ENCODE measurements around the gene S1PR3. TPM values are rescaled to one million over a fixed set of nuclear protein-coding genes. Genes with fewer than 3 reads are reported as not detected.

S1PR3 gene
- total and polyA plus RNA-seq, 4 donors = 1.4 to 4.5 (median 2.9) TPM

DNA sequence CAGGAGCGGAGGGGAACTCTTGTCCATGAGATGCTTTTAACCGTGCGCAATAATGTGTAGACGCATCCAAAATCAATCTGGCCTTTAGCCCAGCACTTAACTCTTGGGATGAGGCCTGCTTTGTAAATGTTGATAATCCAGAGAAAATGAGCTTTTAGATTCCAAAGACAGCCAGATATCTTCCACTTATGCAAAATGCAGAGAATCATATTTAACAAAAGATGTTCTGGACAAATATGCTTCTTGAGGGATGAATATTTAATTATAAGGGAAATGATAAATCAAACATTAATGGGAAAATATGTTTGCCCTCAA is 5.6 kb downstream of the S1PR3 start:
- no peak overlapping the region for H3K9ac ChIP-seq (ENCODE audit: low read depth in 1 of 2, low read length in 2 of 2)
- no peak for TF ChIP-seq SP1 (IDR thresholded peaks at IDR 0.05)
- TF ChIP-seq HNF4A (conservative IDR thresholded peaks at IDR 0.05) = no peak
- no peak for TF ChIP-seq RXRA (IDR thresholded peaks at IDR 0.05)
- no peak for TF ChIP-seq YY1 (IDR thresholded peaks at IDR 0.05)
- no peak for TF ChIP-seq HNF4G (IDR thresholded peaks at IDR 0.05)
- TF ChIP-seq, protein P1, sequence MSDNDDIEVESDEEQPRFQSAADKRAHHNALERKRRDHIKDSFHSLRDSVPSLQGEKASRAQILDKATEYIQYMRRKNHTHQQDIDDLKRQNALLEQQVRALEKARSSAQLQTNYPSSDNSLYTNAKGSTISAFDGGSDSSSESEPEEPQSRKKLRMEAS (IDR thresholded peaks at IDR 0.05) = no peak
- TF ChIP-seq, protein P2, sequence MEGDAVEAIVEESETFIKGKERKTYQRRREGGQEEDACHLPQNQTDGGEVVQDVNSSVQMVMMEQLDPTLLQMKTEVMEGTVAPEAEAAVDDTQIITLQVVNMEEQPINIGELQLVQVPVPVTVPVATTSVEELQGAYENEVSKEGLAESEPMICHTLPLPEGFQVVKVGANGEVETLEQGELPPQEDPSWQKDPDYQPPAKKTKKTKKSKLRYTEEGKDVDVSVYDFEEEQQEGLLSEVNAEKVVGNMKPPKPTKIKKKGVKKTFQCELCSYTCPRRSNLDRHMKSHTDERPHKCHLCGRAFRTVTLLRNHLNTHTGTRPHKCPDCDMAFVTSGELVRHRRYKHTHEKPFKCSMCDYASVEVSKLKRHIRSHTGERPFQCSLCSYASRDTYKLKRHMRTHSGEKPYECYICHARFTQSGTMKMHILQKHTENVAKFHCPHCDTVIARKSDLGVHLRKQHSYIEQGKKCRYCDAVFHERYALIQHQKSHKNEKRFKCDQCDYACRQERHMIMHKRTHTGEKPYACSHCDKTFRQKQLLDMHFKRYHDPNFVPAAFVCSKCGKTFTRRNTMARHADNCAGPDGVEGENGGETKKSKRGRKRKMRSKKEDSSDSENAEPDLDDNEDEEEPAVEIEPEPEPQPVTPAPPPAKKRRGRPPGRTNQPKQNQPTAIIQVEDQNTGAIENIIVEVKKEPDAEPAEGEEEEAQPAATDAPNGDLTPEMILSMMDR (IDR thresholded peaks at IDR 0.05; ENCODE audit: low read depth, low read length, missing input control) = no peak
- TF ChIP-seq EGR1 (IDR thresholded peaks at IDR 0.05; ENCODE audit: low read depth in 2 of 2) = no peak
- no peak for TF ChIP-seq TAF1 (conservative IDR thresholded peaks at IDR 0.05)
- TF ChIP-seq, protein P3, sequence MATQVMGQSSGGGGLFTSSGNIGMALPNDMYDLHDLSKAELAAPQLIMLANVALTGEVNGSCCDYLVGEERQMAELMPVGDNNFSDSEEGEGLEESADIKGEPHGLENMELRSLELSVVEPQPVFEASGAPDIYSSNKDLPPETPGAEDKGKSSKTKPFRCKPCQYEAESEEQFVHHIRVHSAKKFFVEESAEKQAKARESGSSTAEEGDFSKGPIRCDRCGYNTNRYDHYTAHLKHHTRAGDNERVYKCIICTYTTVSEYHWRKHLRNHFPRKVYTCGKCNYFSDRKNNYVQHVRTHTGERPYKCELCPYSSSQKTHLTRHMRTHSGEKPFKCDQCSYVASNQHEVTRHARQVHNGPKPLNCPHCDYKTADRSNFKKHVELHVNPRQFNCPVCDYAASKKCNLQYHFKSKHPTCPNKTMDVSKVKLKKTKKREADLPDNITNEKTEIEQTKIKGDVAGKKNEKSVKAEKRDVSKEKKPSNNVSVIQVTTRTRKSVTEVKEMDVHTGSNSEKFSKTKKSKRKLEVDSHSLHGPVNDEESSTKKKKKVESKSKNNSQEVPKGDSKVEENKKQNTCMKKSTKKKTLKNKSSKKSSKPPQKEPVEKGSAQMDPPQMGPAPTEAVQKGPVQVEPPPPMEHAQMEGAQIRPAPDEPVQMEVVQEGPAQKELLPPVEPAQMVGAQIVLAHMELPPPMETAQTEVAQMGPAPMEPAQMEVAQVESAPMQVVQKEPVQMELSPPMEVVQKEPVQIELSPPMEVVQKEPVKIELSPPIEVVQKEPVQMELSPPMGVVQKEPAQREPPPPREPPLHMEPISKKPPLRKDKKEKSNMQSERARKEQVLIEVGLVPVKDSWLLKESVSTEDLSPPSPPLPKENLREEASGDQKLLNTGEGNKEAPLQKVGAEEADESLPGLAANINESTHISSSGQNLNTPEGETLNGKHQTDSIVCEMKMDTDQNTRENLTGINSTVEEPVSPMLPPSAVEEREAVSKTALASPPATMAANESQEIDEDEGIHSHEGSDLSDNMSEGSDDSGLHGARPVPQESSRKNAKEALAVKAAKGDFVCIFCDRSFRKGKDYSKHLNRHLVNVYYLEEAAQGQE (IDR thresholded peaks at IDR 0.05) = no peak
- no peak for TF ChIP-seq FOXA2 (IDR thresholded peaks at IDR 0.05)
- TF ChIP-seq FOXA1 (IDR thresholded peaks at IDR 0.05) = no peak
- TF ChIP-seq, protein P4, sequence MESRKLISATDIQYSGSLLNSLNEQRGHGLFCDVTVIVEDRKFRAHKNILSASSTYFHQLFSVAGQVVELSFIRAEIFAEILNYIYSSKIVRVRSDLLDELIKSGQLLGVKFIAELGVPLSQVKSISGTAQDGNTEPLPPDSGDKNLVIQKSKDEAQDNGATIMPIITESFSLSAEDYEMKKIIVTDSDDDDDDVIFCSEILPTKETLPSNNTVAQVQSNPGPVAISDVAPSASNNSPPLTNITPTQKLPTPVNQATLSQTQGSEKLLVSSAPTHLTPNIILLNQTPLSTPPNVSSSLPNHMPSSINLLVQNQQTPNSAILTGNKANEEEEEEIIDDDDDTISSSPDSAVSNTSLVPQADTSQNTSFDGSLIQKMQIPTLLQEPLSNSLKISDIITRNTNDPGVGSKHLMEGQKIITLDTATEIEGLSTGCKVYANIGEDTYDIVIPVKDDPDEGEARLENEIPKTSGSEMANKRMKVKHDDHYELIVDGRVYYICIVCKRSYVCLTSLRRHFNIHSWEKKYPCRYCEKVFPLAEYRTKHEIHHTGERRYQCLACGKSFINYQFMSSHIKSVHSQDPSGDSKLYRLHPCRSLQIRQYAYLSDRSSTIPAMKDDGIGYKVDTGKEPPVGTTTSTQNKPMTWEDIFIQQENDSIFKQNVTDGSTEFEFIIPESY (IDR thresholded peaks at IDR 0.05) = no peak
- TF ChIP-seq NR2F2 (IDR thresholded peaks at IDR 0.05) = no peak
- peaks cover 0 to 34% (median 22%) of the 10 kb centered on the region in 4 donors for H3K4me1 ChIP-seq (ENCODE audit: control insufficient read depth in 4 of 4, insufficient read depth in 4 of 4, low read length in 3 of 4)
- peaks cover 0 to 3% (median 2%) of the 10 kb centered on the region in 4 donors for H3K27me3 ChIP-seq (ENCODE audit: control insufficient read depth in 4 of 4, insufficient read depth in 4 of 4, low read length in 3 of 4)
- no peaks in the 10 kb centered on the region for H3K36me3 ChIP-seq (ENCODE audit: control insufficient read depth in 4 of 4, insufficient read depth in 3 of 4, low read depth in 1 of 4, low read length in 3 of 4)
- no peak overlapping the region for H3K27ac ChIP-seq (ENCODE audit: low read depth in 1 of 2, low read length in 2 of 2)
- no peaks in the 10 kb centered on the region for H3K9me3 ChIP-seq (ENCODE audit: control insufficient read depth in 4 of 4, low read length in 3 of 4)
- no peak for DNase-seq (ENCODE audit: low spot score)
- 41% methylated on average over 4 of the region's 4 CpGs for WGBS
- H3K4me3 ChIP-seq (ENCODE audit: low read depth in 1 of 3, low read length in 3 of 3) = no peak overlapping the region

DNA sequence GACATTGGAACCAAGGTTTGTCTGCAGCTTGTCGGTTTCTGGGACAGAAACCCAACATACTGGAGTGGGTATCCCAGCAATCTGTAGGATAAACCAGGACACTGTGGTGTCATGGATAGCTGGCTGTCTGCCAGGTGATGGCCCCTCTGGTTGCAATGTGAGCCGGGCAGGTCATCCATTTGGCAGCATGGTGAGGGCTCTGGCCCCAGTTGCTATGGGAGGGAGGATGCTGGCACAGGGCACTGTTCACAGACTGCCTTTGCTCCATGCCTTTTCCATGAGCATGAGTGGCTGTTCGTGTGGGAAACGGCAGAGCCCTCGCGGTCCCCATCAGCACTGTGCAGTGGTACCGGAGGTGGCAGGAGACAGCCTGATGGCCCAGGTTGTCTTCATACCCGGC is 6.4 kb downstream of the S1PR3 start:
- TF ChIP-seq, protein P4 (IDR thresholded peaks at IDR 0.05) = no peak
- no peak for TF ChIP-seq GABPA (IDR thresholded peaks at IDR 0.05 in 1 of 2, conservative IDR thresholded peaks at IDR 0.05 in 1 of 2)
- TF ChIP-seq RAD21 (IDR thresholded peaks at IDR 0.05) = no peak
- TF ChIP-seq FOXA1 (IDR thresholded peaks at IDR 0.05) = no peak
- no peak for TF ChIP-seq TAF1 (conservative IDR thresholded peaks at IDR 0.05)
- TF ChIP-seq, protein P3 (IDR thresholded peaks at IDR 0.05) = no peak
- no peak for TF ChIP-seq SP1 (IDR thresholded peaks at IDR 0.05)
- no peak for TF ChIP-seq RXRA (IDR thresholded peaks at IDR 0.05)
- TF ChIP-seq, protein P5, sequence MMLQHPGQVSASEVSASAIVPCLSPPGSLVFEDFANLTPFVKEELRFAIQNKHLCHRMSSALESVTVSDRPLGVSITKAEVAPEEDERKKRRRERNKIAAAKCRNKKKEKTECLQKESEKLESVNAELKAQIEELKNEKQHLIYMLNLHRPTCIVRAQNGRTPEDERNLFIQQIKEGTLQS (IDR thresholded peaks at IDR 0.05) = no peak
- TF ChIP-seq NR2F2 (IDR thresholded peaks at IDR 0.05) = no peak
- 89% methylated on average over 8 of the region's 8 CpGs for WGBS
- DNase-seq (ENCODE audit: low spot score) = no peak
- Histone ChIP-seq H3K9me3 (ENCODE audit: control insufficient read depth in 4 of 4, low read length in 3 of 4) (no peaks in the 10 kb centered on the region), H3K4me3 (ENCODE audit: low read depth in 1 of 3, low read length in 3 of 3) (no peak overlapping the region), H3K36me3 (ENCODE audit: control insufficient read depth in 4 of 4, insufficient read depth in 3 of 4, low read depth in 1 of 4, low read length in 3 of 4) (no peaks in the 10 kb centered on the region), H3K27ac (ENCODE audit: low read depth in 1 of 2, low read length in 2 of 2) (no peak overlapping the region), H3K9ac (ENCODE audit: low read depth in 1 of 2, low read length in 2 of 2) (no peak overlapping the region), H3K4me1 (ENCODE audit: control insufficient read depth in 4 of 4, insufficient read depth in 4 of 4, low read length in 3 of 4) (peaks cover 0 to 27% (median 18%) of the 10 kb centered on the region in 4 donors), H3K27me3 (ENCODE audit: control insufficient read depth in 4 of 4, insufficient read depth in 4 of 4, low read length in 3 of 4) (peaks cover 0 to 3% (median 2%) of the 10 kb centered on the region in 4 donors)
